ENCODE data around the gene GSKIP. TPM values are rescaled to one million over a fixed set of nuclear protein-coding genes. Genes with fewer than 3 reads are reported as not detected.

Gene GSKIP
- total and polyA plus RNA-seq, 2 experiments from 2014 or later: 34.0 to 46.6 TPM

DNA sequence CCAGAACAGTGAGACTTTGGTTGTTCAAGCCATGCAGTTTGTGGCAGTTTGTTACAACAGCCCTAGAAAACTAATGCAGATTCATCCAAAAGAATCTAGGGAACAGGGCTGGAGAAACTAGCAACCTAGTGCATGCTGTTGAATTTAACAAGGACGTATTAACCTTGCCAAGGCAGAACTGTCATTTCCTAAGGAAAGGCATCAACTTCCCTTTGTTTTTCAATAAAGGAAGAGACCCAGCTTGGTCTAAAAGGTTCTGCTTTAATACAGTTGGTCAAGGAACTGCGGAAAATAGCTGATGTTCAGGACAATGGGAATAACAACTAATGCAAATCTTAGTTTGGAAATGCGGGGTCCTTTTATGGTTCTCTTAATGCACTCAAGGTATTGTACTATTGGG is 40.1 kb downstream of the GSKIP start:
- no peaks in the 10 kb centered on the region for H4K20me1 ChIP-seq (ENCODE audit: insufficient read depth, poor library complexity, severe bottlenecking)
- H3K9me3 ChIP-seq (ENCODE audit: low read depth): no peaks in the 10 kb centered on the region
- no peak overlapping the region for H3K4me3 ChIP-seq
- no peak overlapping the region for H2AFZ ChIP-seq
- H3K27ac ChIP-seq: no peak overlapping the region
- no peaks in the 10 kb centered on the region for H3K79me2 ChIP-seq
- no peaks in the 10 kb centered on the region for H3K36me3 ChIP-seq (replicated peaks; ENCODE audit: insufficient read depth, low read depth)
- H3K4me2 ChIP-seq: no peak overlapping the region
- 92% methylated on average over 3 of the region's 3 CpGs for WGBS (ENCODE audit: low lambda C conversion rate, missing lambda C conversion rate)
- no peak for DNase-seq (ENCODE audit: low spot score)
- H3K9me2 ChIP-seq (replicated peaks; ENCODE audit: insufficient read depth): no peaks in the 10 kb centered on the region
- no peak for TF ChIP-seq EZH2 (IDR thresholded peaks at IDR 0.05; ENCODE audit: borderline replicate concordance)
- TF ChIP-seq EZH2phosphoT487 (IDR thresholded peaks at IDR 0.05; ENCODE audit: low read depth, severe bottlenecking, unreplicated experiment): no peak
- TF ChIP-seq, protein P1, sequence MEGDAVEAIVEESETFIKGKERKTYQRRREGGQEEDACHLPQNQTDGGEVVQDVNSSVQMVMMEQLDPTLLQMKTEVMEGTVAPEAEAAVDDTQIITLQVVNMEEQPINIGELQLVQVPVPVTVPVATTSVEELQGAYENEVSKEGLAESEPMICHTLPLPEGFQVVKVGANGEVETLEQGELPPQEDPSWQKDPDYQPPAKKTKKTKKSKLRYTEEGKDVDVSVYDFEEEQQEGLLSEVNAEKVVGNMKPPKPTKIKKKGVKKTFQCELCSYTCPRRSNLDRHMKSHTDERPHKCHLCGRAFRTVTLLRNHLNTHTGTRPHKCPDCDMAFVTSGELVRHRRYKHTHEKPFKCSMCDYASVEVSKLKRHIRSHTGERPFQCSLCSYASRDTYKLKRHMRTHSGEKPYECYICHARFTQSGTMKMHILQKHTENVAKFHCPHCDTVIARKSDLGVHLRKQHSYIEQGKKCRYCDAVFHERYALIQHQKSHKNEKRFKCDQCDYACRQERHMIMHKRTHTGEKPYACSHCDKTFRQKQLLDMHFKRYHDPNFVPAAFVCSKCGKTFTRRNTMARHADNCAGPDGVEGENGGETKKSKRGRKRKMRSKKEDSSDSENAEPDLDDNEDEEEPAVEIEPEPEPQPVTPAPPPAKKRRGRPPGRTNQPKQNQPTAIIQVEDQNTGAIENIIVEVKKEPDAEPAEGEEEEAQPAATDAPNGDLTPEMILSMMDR (IDR thresholded peaks at IDR 0.05; ENCODE audit: poor library complexity): no peak
- no peaks in the 10 kb centered on the region for H3K4me1 ChIP-seq (ENCODE audit: insufficient read depth)
- no peaks in the 10 kb centered on the region for H3K27me3 ChIP-seq

DNA sequence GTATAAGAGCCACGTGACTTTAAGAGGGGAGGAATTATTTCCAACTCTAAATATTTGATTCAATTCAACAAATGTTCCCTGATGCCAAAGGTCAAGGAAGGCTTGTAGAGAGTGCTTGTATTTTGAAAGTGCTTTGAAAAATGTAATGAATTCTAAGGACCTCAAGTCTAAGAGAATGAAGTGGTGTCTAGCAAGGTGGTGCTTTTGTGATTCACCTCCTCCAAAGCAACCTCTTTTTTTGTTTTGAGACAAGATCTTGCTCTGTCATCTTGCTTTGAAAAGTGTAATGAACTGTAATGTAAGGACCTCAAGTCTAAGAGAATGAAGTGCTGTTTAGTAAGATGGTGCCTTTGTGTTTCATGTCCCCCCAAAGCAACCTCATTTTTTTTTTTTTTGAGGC is 42.4 kb downstream of the GSKIP start:
- Histone ChIP-seq H3K27me3 (no peaks in the 10 kb centered on the region), H3K4me1 (ENCODE audit: insufficient read depth) (no peaks in the 10 kb centered on the region), H4K20me1 (ENCODE audit: insufficient read depth, poor library complexity, severe bottlenecking) (no peaks in the 10 kb centered on the region), H3K4me3 (no peak overlapping the region), H3K36me3 (replicated peaks; ENCODE audit: insufficient read depth, low read depth) (no peaks in the 10 kb centered on the region), H3K79me2 (no peaks in the 10 kb centered on the region), H3K4me2 (no peak overlapping the region), H3K9me2 (replicated peaks; ENCODE audit: insufficient read depth) (no peaks in the 10 kb centered on the region), H3K27ac (no peak overlapping the region), H3K9me3 (ENCODE audit: low read depth) (no peaks in the 10 kb centered on the region), H2AFZ (no peak overlapping the region)
- no peak for DNase-seq (ENCODE audit: low spot score)
- TF ChIP-seq EZH2 (IDR thresholded peaks at IDR 0.05; ENCODE audit: borderline replicate concordance): no peak
- TF ChIP-seq, protein P1 (IDR thresholded peaks at IDR 0.05; ENCODE audit: poor library complexity): no peak
- no peak for TF ChIP-seq EZH2phosphoT487 (IDR thresholded peaks at IDR 0.05; ENCODE audit: low read depth, severe bottlenecking, unreplicated experiment)
- 82% methylated on average over 1 of the region's 1 CpG for WGBS (ENCODE audit: low lambda C conversion rate, missing lambda C conversion rate)

DNA sequence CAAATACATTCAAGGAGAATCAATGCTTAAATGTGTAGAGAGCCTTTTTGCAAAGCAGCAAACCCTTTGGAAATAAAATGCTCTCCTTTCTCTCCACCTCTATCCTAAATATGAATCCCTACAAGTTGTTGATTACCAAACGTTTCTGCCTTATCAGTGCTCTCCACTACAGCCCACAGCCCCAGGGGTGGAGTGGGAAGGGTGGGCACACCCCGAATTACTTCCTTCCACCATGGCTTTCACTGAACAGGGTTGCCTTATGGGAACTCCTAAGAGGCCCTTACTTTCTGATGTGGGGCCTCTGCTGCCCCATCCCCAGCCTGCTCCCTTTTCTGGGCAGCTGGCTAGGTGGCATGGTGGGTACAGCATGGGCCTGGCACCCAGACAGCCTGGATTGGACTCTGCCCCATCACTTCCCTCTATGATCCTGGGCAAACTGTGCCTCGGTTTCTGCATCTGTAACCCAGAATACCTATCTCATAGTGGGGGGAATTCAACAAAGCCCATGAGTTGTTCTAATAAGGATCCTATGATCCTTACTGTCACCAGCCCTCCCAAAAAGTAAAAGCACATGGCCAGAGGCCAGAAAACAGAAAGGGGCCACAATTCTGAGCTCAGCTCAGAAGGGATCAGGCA is 44.7 kb downstream of the GSKIP start:
- WGBS (ENCODE audit: low lambda C conversion rate, missing lambda C conversion rate): 73% methylated on average over 3 of the region's 3 CpGs
- TF ChIP-seq EZH2phosphoT487 (IDR thresholded peaks at IDR 0.05; ENCODE audit: low read depth, severe bottlenecking, unreplicated experiment) (no peak), EZH2 (IDR thresholded peaks at IDR 0.05; ENCODE audit: borderline replicate concordance) (no peak)
- TF ChIP-seq, protein P1 (IDR thresholded peaks at IDR 0.05; ENCODE audit: poor library complexity): no peak
- H3K4me2 ChIP-seq: no peak overlapping the region

More for the DNA sequence above, 44.7 kb downstream of the GSKIP start:
- no peaks in the 10 kb centered on the region for H3K36me3 ChIP-seq (replicated peaks; ENCODE audit: insufficient read depth, low read depth)
- H3K4me1 ChIP-seq (ENCODE audit: insufficient read depth): no peaks in the 10 kb centered on the region
- DNase-seq (ENCODE audit: low spot score): no peak
- no peak overlapping the region for H3K4me3 ChIP-seq
- H3K27ac ChIP-seq: no peak overlapping the region
- H3K79me2 ChIP-seq: no peaks in the 10 kb centered on the region
- no peaks in the 10 kb centered on the region for H3K27me3 ChIP-seq
- no peak overlapping the region for H2AFZ ChIP-seq
- H3K9me2 ChIP-seq (replicated peaks; ENCODE audit: insufficient read depth): no peaks in the 10 kb centered on the region
- no peaks in the 10 kb centered on the region for H4K20me1 ChIP-seq (ENCODE audit: insufficient read depth, poor library complexity, severe bottlenecking)
- no peaks in the 10 kb centered on the region for H3K9me3 ChIP-seq (ENCODE audit: low read depth)
